Measurements from ENCODE around the gene SNX27. TPM values are rescaled to one million over a fixed set of nuclear protein-coding genes. Genes with fewer than 3 reads are reported as not detected.
A peak's percentile ranks its signal among the peaks of the same experiment; 100 is the strongest.

SNX27 gene
- total and polyA plus RNA-seq, 2 experiments from 2014 or later, result 40.6 to 59.7 TPM

GRCh38 chr1:151584780-151585179, 27.1 kb upstream of the SNX27 start:
- Mint-ChIP-seq H3K4me1 (peaks cover 6% of the 10 kb centered on the region), H3K27ac (peak overlapping the region; percentile 36; the same call in 1 of the 2 replicates), H3K4me3 (no peak overlapping the region), H3K9me3 (no peaks in the 10 kb centered on the region; the same call in 2 of the 3 replicates), H3K36me3 (ENCODE audit: low read depth) (no peaks in the 10 kb centered on the region), H3K27me3 (ENCODE audit: insufficient read depth, low read depth, poor library complexity) (peaks cover 2% of the 10 kb centered on the region)
- H3K36me3 ChIP-seq (ENCODE audit: insufficient read depth), result no peaks in the 10 kb centered on the region
- H3K4me2 ChIP-seq, result no peak overlapping the region
- no peaks in the 10 kb centered on the region for H3F3A ChIP-seq (replicated peaks; ENCODE audit: low read depth)
- H3K4me1 ChIP-seq (ENCODE audit: insufficient read depth), result 0 out of 2 replicates have a peak, but pooled peaks cover 5% of the 10 kb centered on the region
- H3K9me2 ChIP-seq (ENCODE audit: insufficient read depth), result no peaks in the 10 kb centered on the region
- ATAC-seq, result no peak
- H3K27me3 ChIP-seq (ENCODE audit: insufficient read depth), result no peaks in the 10 kb centered on the region
- H2AFZ ChIP-seq, result no peak overlapping the region
- TF ChIP-seq POLR2AphosphoS5 (IDR thresholded peaks at IDR 0.05; ENCODE audit: low read depth) (no peak), STAT1 (IDR thresholded peaks at IDR 0.05; ENCODE audit: unreplicated experiment) (no peak), CTCF (conservative IDR thresholded peaks at IDR 0.05; ENCODE audit: low read depth in 2 of 2) (no peak), NANOG (IDR thresholded peaks at IDR 0.05; ENCODE audit: borderline replicate concordance) (no peak), EZH2 (IDR thresholded peaks at IDR 0.05; ENCODE audit: low read depth, unreplicated experiment) (no peak), ETS1 (IDR thresholded peaks at IDR 0.05) (no peak), REST (IDR thresholded peaks at IDR 0.05; ENCODE audit: unreplicated experiment) (no peak), CREB1 (CRISPR knock-in tag; IDR thresholded peaks at IDR 0.05; ENCODE audit: low read depth) (no peak), ZNF114 (CRISPR knock-in tag; IDR thresholded peaks at IDR 0.05) (no peak), ZNF462 (CRISPR knock-in tag; IDR thresholded peaks at IDR 0.05) (no peak), EZH2phosphoT487 (IDR thresholded peaks at IDR 0.05; ENCODE audit: unreplicated experiment) (no peak), JUNB (IDR thresholded peaks at IDR 0.05; ENCODE audit: unreplicated experiment) (no peak), ZNF331 (CRISPR knock-in tag; IDR thresholded peaks at IDR 0.05; ENCODE audit: low read depth) (no peak)
- H3K27ac ChIP-seq (ENCODE audit: low read depth), result 0 out of 2 replicates have a peak overlapping the region, but pooled peaks have one; percentile 32
- H3K4me3 ChIP-seq, result no peak overlapping the region
- no peak for DNase-seq (ENCODE audit: low spot score)
- no peaks in the 10 kb centered on the region for H4K20me1 ChIP-seq (replicated peaks; ENCODE audit: insufficient read depth)
- no peaks in the 10 kb centered on the region for H3K79me2 ChIP-seq (replicated peaks; ENCODE audit: insufficient read depth)
